Measurements from ENCODE around the gene EPB41L4B.
"Not testable (repeated sequence)": the region's sequence is repeated elsewhere in the genome, so short reads cannot be mapped to it uniquely, and the experiment has no call there.

EPB41L4B gene

GRCh38 chr9:109295221-109296130 lies 25.4 kb downstream of the EPB41L4B start:
- ATAC-seq: no peak

DNA sequence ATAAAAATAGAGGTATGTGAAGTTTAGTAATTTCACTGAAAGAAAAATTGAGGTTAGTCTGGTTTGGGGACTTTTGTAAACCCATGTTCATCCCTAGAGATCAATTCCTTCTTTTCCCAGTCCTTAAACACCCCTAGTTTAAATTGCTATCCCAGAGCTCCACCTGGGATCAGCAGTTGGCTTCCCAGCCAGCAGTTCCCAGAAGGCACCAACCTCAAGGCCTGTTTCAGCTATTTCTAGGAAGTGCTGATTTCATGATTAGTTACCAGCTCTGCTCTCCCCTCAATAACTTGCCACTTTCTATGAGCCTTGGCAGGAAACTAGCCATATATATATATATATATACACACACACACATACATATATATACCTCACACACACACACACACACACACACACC lies 30.5 kb downstream of the EPB41L4B start:
- ATAC-seq: no peak

- ATAC-seq: no peak
Observed at GRCh38 chr9:109289931-109290330, 30.9 kb downstream of the EPB41L4B start.

DNA sequence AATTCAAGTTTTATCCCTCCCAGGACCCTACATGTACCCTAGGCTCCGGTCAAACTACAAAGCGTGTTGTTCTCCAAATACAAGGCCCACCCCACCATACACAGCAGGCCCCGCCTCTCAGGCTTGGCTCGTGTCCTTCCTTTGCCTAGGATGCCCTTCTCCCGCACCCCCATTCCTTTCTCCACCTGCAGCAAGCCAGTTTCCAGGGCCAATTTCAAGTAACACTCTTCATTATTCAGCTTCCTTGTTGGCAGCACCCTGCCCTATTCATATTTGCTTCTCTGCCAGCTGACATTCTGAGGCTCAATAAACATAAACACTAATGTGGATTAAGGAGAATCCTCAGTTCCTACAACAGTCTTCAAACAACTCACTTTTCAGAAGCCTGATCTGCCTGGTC lies 31.7 kb downstream of the EPB41L4B start:
- ATAC-seq: no peak

GRCh38 chr9:109286981-109287380 lies 33.9 kb downstream of the EPB41L4B start:
- ATAC-seq: no peak

DNA sequence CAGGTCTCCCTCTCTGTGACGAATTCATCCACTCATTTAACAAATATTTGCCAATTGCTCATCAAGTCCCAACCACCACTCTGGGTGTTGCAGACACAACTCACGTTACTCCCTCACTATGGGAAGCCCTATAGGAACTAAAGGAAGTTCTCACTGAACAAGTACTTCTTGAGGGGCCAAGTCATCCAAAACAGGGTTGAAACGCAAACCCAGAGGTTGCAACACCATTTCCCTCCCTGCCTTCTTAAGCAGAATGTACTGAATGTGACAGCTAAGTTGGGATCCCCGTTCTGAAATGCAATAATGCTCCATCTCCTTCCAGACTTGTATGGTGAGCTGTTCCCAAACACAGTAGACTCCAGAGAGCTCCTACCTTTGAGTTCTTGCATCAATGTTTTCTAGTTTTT lies 34.3 kb downstream of the EPB41L4B start:
- ATAC-seq: no peak

- not testable (repeated sequence) for ATAC-seq
Observed at GRCh38 chr9:109283672-109284071, 37.2 kb downstream of the EPB41L4B start.

DNA sequence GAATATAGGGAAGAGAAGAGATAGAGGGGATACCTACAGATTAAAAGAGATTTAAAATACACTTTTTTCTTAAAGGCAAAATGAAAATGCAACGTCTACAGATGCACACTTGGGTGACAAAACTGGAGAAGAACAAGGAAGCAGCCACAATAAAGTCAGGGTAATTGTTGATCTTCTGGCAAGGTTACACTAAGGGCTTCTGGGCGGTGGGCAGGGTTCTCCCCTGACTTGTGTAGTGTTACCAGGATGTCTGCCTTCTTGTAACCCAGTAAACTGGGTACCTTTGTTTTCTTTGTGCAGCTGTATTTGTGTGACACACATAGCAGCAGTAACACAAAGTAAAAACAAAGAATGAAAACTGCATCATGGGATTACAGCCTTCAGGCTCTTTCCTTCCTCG lies 37.8 kb downstream of the EPB41L4B start:
- ATAC-seq: no peak

GRCh38 chr9:109282302-109282701 lies 38.6 kb downstream of the EPB41L4B start:
- ATAC-seq: no peak

DNA sequence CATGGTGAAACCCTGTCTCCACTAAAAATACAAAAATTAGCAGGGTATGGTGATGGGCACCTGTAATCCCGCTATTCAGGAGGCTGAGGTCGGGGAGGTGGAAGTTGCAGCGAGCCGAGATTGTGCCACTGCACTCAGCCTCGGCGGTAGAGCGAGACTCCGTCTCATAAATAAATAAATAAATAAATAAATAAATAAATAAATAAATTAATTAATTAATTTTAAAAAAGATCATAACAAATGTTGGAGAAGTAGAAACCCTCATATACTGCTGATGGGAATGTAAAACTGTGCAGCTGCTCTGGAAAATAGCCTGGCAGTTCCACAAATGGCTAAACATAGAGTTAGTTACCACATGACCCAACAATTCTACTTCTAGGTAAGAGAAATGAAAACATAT lies 39.3 kb downstream of the EPB41L4B start:
- no peak for ATAC-seq

DNA sequence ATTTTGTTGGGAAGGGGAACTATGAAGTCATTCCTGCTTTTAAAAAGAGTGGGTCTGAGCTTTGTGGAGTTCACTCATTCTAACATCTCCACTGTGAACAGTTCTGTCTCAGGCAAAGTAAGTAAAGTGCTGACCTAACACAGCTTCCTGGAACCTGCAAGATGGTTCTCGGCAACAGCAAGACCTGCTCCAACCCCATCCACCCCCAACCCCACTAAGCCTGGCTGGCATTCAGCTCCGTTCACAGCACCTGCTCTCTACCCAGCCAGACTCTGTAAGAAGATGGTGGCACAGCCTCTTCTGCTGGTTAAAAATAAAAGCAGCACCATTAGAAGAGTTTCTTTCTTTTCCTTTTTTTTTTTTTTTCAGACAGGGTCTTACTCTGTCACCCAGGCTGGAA lies 42.0 kb downstream of the EPB41L4B start:
- no peak for ATAC-seq

GRCh38 chr9:109278216-109278615 lies 42.6 kb downstream of the EPB41L4B start:
- no peak for ATAC-seq

- no peak for ATAC-seq
Observed at GRCh38 chr9:109277451-109277850, 43.4 kb downstream of the EPB41L4B start.

DNA sequence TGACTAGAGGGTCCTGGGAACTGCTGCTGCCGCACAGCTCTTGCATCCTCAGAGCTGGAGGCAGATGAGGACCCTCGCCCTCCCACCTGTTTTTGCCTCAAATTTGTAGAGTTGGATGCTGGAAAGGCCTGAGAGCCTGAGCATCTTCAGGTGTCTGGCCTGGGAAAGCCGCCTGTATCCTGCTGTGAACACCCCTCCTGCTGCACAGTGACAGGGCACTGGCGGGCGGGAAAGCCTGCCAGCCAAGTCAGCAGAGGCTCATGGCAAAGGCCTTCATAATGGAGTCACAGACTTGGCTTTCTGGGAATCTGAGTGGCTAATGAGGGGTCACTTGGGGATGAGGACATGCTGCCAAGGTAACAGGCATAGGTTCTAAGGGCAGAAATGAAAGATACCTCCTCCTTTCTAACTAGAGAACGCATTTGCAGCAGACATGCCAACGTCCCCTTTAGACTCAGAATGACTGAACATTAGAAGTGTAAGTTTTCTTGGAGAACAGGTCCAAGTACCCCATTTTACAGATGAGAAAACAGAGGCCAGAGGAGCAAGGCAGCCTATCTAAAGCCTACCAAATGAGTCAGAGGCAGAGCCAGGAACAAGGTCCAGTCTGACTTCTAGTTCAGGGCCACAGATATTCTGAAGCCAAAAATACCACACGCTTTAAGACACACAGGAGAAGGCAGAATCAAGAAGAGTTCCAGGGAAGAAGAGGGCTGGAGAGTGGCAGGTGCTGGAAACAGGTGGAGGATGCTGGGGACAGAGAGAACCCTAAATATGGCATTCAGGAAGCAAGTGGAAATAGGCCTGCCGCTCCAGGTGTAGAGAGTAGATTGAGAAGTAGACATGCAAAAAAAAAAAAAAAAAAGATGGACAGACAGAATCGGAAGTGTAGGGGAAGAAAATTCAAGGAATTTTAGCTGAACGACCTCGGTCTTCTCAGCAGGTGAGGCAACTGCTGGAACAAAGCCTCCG lies 44.1 kb downstream of the EPB41L4B start:
- no peak for ATAC-seq

GRCh38 chr9:109274884-109275730 lies 45.8 kb downstream of the EPB41L4B start:
- ATAC-seq: no peak

DNA sequence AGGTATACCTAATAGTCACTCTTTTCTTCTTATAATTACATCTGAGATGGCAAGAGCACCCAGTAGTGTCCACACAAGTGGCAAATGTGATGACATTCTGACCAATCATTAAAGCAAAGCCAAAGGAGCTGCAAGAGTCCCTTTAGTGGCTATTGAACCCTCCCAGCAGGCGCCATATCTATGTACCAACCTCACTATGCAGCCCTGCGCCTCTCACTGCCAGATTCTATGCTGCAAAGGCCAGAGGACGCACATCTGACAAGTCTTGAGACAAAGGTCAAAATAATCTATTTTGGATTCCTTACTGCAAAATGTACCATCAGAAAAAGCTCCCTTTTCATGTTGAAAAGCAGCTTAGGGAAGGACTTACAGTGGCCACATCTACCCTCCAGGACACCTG lies 47.0 kb downstream of the EPB41L4B start:
- no peak for ATAC-seq

DNA sequence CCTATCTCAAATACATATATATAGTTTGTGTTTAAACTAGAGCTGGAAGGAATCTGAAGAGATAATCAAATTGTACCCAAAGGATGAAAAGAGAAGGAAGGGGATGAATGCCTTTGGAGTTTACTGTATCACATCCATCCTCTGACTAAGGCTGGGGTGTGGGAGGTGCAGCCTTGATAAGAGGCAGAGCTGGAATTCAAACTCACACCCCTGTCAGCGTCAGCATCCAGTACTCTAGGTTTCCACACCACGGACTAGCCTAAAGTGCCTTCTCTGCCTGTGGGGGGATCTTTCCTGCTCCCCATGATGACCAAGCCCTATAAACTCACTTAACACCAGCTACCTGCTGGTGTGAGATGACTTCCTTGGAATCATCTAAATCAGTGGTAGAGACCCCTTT lies 48.1 kb downstream of the EPB41L4B start:
- ATAC-seq: no peak

GRCh38 chr9:109272045-109272444 lies 48.8 kb downstream of the EPB41L4B start:
- no peak for ATAC-seq

DNA sequence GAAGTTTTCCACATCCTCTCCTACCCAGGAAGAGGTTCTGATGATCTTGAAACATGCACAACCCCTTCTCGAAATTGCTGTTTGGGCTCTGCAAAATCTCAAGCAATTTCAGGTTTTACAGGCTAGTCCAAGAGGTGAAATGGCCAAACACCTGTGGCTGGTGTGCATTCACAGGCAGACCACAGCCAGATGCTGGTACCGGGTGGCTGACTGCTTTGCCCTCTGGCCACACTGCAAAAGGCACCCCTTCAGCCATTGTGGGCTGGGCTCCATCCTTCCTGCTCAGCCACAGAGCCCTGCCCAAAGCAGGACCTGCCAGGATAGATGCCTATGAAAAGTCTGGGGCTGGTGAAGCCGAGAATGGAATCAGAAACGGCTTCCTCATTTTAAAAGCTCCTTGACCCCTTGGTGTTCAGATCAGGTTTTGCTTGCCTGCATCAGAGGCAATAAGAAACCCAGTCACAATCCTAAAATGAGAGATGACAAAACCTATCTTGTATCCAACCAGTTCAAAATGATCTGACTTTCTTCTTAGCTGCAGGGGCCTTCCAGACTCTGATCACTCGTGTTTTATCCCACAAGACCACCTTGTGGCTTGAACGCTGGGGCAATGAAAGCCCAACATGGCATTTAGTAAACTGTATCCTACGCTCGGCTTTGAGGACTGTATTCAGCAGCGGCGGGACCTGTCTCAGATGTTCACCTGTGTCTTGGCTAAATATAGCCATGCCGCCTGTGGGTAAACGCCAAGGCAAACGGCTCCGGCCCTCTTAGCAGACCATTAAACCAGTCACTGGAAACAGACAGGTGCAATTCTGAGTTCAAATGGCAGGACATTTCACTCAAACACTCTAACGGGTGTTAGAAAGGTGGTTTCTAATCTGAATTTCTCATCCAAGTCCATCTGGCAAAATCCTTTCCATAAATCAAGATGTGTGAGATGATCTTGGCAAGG lies 49.6 kb downstream of the EPB41L4B start:
- no peak for ATAC-seq

DNA sequence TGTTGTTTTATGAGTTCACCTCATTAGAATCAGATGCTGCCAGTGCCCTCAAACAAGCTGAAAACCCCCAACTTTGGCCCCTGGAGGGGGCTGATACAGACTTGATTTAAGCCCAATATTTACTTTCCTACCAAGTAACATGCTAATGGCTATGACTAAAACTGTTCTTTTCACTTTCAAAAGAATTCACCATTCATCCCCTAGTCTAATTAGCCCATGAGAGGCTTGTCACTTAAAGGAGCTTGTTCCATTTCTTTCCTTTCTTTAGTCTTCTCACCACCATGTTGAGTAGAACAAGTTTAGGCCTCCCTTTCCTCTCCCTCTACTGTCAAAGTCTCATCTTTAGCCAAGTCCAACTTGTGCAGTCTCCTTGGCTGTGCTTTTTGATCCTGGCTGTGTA lies 50.4 kb downstream of the EPB41L4B start:
- no peak for ATAC-seq

- ATAC-seq: no peak
Observed at GRCh38 chr9:109269839-109270238, 51.0 kb downstream of the EPB41L4B start.
